Superior temporal gyrus (tissue), 1 donor: ENCODE data around the gene KDM6A.
"Not testable (repeated sequence)": the region's sequence is repeated elsewhere in the genome, so short reads cannot be mapped to it uniquely, and the experiment has no call there.

Experiments used
- DNase-seq: peaks from one replicate; pipeline ENCODE4 v3.0.0-alpha.2; 2016; ENCODE audit errors: extremely low spot score

The KDM6A gene

GRCh38 chrX:45077748-45078424, 204.9 kb downstream of the KDM6A start:
- no peak for DNase-seq

- DNase-seq, result no peak
These were observed 210.3 kb downstream of the KDM6A start for GRCh38 chrX:45083314-45083713.

GRCh38 chrX:45110494-45110893, 237.5 kb downstream of the KDM6A start:
- DNase-seq, result no peak

- no peak for DNase-seq
These were observed 253.2 kb downstream of the KDM6A start for GRCh38 chrX:45126158-45126557.

- no peak for DNase-seq
These were observed 256.0 kb downstream of the KDM6A start for GRCh38 chrX:45128896-45129454.

- DNase-seq, result no peak
These were observed 260.5 kb downstream of the KDM6A start for GRCh38 chrX:45133465-45133864.

- peak; percentile 73 for DNase-seq
These were observed 261.3 kb downstream of the KDM6A start for GRCh38 chrX:45134315-45134731.

- DNase-seq, result peak; percentile 27
These were observed 261.8 kb downstream of the KDM6A start for GRCh38 chrX:45134775-45135174.

- not testable (repeated sequence) for DNase-seq
These were observed 262.5 kb downstream of the KDM6A start for GRCh38 chrX:45135391-45136075.

GRCh38 chrX:45137531-45137930, 264.5 kb downstream of the KDM6A start:
- no peak for DNase-seq

GRCh38 chrX:45138525-45138924, 265.5 kb downstream of the KDM6A start:
- no peak for DNase-seq

- no peak for DNase-seq
These were observed 267.8 kb downstream of the KDM6A start for GRCh38 chrX:45140812-45141211.

- DNase-seq, result no peak
These were observed 269.2 kb downstream of the KDM6A start for GRCh38 chrX:45142185-45142584.

- peak; percentile 90 for DNase-seq
These were observed 270.5 kb downstream of the KDM6A start for GRCh38 chrX:45143455-45143854.

GRCh38 chrX:45145492-45146215, 272.7 kb downstream of the KDM6A start:
- DNase-seq, result no peak

- DNase-seq, result no peak
These were observed 277.8 kb downstream of the KDM6A start for GRCh38 chrX:45150821-45151220.

GRCh38 chrX:45154033-45154360, 281.0 kb downstream of the KDM6A start:
- DNase-seq, result no peak

GRCh38 chrX:45154462-45154861, 281.5 kb downstream of the KDM6A start:
- no peak for DNase-seq

GRCh38 chrX:45157647-45158046, 284.7 kb downstream of the KDM6A start:
- no peak for DNase-seq
